NCI-H510A (cell line): ENCODE measurements around the gene CD6.

Experiments
- DNase-seq: peaks from one replicate; lab custom pipeline; 2025; lab: John Stamatoyannopoulos, UW

CD6 gene

DNA sequence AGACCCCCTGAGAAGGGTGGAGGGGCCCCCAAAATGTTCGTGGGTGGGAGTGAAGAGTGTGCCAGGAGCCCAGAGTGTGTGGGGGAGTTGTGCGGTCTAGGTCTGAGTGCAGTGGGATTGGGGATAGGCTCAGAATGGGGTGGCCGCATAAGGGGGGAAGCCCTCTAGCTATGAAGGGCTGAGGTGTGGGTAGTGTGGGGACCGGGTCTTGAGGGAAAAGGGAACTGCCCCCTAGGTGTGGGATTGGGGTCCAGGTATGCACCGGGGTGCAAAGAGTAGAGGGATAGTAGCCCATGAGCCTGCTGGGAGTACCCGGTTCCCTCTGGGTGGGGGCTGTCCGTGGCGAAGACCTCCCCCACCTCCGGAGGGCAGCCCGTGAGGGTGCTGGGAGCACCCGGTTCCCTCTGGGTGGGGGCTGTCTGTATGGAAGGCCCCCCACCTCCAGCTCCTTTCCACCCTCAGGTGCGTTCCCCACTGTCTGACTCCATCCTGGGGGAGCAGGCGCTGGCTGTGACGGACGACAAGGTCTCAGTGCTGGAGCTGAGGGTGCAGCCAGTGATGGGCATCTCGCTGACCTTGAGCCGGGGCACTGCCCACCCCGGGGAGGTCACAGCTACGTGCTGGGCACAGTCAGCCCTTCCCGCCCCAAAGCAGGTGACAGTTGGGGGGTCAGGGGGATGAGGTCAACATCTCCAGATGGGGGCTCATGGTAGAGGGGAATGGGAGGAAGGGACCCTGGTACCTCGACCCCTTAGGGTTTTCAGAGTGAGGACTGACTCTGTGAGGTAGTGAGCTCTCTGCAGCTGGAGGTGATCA is 36.5 kb upstream of the CD6 start:
- DNase-seq: no peak

DNA sequence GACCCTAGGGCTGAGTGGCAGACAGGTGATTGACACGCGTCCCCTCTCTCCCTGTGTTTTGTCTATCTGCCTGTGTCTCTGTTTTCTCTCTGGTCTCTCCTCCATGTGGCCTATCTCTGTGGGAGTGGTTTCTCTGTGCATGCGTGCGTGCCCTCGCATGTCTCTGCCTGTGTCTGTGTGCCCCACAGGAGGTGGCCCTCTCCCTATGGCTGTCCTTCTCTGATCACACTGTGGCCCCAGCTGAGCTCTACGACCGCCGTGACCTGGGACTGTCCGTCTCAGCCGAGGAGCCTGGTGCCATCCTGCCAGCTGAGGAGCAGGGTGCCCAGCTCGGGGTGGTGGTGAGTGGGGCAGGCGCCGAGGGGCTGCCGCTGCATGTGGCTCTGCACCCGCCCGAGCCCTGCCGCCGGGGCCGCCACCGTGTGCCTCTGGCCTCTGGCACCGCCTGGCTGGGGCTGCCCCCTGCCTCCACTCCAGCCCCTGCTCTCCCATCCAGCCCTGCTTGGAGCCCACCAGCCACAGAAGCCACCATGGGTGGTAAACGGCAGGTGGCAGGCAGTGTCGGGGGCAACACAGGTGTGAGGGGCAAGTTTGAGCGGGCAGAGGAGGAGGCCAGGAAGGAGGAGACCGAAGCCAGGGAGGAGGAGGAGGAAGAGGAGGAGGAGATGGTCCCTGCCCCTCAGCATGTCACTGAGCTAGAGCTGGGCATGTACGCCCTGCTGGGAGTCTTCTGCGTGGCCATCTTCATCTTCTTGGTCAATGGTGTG is 35.6 kb upstream of the CD6 start:
- no peak for DNase-seq

DNA sequence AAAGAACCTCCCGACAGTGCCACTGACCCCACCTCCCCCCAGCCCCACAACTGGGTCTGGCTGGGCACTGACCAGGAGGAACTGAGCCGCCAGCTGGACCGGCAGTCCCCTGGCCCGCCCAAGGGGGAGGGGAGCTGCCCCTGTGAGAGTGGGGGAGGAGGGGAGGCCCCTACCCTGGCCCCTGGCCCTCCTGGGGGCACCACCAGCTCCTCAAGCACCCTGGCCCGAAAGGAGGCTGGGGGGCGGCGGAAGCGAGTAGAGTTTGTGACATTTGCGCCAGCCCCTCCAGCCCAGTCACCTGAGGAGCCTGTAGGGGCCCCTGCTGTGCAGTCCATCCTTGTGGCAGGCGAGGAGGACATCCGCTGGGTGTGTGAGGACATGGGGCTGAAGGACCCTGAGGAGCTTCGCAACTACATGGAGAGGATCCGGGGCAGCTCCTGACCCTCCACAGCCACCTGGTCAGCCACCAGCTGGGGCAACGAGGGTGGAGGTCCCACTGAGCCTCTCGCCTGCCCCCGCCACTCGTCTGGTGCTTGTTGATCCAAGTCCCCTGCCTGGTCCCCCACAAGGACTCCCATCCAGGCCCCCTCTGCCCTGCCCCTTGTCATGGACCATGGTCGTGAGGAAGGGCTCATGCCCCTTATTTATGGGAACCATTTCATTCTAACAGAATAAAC is 34.9 kb upstream of the CD6 start:
- DNase-seq: no peak

DNA sequence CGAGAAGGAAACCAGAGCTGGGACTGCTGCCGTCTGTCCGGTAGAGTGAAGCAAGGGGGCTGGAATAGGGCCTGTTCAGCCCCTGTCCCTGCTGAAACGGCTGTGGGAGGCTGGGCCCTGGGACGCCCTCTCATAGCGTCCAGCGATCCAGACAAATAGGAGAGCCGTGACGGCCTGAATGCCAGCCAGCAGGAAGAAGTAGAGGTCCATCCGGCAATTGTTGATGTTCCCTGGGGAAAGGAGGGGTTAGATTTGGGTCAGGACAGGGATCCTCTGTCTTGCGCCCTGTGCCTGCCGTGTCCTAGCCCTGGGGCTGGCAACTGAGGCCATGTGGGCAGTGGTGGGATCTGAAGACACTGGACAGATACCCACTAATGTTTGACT is 34.3 kb upstream of the CD6 start:
- no peak for DNase-seq

- no peak for DNase-seq
Measured at GRCh38 chr11:60937811-60938210, 33.7 kb upstream of the CD6 start.

DNA sequence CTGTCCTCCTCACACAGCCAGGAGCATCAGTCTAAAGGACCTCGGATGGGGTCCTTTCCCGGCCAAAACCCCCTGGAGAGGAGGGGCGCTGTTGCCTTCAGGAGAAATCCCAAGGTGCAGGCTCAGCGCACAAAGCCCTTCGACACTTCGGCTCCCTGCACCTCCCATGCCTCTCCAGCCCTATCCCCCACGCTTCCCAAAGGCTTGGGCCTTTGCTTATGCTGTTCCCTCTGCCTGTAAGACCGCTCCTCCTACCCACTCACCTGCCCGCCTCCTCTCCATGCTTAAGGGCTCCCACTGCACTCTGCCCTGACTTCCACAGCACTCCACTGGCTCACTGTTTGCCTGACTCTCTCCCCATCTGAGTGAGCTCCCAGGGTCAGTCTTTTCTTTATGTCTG is 33.0 kb upstream of the CD6 start:
- no peak for DNase-seq

- no peak for DNase-seq
Measured at GRCh38 chr11:60939301-60939700, 32.2 kb upstream of the CD6 start.

- DNase-seq: no peak
Measured at GRCh38 chr11:60939855-60940254, 31.6 kb upstream of the CD6 start.

GRCh38 chr11:60941371-60942119 is 29.9 kb upstream of the CD6 start:
- DNase-seq: no peak

- no peak for DNase-seq
Measured at GRCh38 chr11:60942219-60942618, 29.3 kb upstream of the CD6 start.

- peak; percentile 81 for DNase-seq
Measured at GRCh38 chr11:60942970-60943565, 28.4 kb upstream of the CD6 start.

DNA sequence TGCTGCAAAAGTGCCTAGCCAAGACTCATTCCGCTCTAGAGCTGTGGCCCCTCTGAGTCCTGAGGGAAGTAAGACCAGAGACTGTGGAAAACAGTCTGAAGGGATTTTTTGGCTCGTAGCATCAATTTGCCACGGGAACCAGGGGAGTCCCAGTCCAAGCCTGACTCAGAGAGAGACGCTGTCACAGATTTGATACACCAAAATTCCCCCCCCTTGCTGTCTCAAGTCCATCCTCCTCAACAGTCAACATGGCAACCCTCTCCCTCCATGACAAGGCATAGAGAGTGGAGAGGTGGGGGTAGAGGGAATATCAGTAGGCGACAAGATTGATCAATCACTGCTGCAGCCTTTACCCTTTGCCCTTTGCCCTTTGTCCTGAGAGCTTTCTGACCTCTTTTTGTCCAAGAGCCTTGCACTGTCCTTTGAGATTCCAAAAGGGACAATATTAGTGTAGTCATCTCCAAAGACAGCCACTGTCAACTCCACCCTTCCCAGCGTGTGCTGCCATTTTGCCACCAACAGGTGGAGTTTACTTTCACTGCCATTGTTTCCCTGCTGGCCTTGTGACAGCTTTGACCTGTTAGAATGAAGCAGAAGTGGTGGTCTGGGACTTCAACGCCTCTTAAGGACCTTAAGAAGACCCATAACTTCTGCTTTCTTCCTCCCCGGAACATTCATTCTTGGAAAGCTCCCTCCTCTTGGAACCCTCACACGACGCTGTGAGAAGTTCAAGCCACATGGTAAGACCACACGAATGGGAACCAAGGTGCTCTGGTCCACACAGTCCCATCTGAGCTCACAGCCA is 26.8 kb upstream of the CD6 start:
- DNase-seq: no peak

- no peak for DNase-seq
Measured at GRCh38 chr11:60945295-60945667, 26.2 kb upstream of the CD6 start.

DNA sequence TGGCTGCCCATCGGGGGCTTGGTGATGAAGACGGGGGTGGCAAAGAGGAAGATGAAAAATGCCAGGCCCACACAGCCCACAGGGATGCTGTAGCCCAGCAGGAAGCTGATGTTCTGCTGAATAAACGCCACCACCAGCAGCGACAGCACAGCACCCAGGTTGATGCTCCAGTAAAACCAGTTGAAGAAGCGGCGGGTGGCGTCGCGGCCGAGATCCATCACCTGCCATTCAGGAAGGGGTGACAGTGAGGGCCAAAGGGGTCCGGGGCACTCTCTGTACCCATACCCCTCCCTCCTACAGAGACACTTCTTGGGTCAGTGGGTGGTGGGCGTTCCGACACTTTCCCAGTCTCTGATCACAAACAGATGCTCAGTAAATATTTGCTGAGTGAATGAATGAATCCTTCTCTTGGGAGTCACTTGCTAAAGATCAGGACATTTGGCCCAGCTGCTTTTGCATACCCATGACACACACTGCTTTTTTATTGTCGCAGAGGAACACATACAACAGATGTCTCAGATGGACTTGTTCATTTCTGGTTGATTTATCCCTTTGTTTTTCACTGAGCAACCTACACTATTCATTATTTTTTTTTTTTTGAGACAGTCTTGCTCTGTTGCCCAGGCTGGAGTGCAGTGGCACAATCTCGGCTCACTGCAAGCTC is 24.7 kb upstream of the CD6 start:
- DNase-seq: no peak

DNA sequence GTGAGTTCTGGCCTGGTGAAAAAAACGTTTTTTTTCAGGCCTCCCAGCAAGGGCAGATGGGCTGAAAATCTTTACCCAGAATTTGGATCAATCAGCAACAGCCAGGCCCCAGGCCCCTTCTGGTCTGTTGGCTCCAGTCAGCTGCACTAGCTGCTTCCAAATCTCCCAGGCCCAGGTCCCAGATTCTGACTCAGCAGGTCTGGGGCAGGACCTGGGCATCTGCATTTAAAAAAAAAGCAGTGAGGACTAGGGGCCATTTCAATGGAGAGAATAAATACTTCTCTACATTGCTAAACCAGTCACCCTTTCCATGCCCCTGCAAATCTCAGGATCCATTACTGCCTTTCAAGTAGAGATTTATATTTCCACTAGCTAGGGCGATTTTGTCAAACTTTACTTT is 23.8 kb upstream of the CD6 start:
- no peak for DNase-seq

DNA sequence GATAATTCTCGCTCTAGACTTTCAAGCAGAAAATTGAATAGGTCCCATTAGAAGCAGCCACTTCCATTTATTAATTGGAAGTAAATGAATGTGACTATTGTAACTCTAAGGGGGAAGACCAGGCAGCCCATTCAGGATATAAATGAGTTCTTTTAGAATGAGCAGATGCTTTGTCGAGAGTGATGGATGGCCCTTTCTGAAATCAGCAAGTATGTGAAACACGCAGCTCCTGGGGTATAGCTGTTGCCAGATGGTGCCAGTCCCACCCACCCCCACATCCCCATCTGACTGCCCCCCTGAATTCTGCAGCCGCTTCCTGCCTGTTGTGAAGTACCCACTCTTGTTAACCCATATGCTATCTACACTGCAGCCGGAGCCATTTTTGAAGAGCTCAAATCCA is 23.2 kb upstream of the CD6 start:
- no peak for DNase-seq

GRCh38 chr11:60950024-60950423 is 21.5 kb upstream of the CD6 start:
- no peak for DNase-seq

DNA sequence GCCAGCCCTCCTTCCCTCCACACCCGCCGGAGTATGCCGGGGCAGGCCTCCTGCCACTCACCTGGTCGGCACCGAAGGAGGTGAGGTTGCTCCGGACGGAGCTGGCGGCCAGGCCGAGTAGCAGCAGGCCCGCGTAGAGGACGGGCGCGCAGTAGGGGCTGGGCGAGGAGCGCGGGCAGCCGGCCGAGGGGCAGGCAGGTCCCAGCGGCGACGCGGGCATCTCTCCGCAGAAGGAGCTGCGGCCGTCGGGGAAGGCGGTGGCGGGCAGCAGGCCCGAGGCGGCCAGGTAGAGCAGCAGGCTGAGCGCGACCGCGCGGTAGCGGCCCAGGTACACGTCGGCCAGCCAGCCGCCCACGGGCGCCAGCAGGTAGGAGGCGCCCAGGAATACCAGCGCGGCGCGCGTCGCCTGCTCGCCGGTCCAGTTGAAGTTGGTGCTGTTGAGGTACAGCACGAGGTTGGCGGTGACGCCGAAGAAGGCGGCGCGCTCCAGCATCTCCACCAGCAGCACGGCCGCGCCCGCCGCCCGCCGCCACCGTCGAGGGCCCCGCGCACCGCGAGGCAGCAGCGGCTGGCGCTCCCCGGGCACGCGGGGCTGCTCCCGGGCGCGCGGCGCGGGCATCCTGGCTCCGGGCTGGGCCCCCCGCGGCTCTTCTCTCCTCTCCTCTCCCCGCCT is 20.4 kb upstream of the CD6 start:
- DNase-seq: no peak

DNA sequence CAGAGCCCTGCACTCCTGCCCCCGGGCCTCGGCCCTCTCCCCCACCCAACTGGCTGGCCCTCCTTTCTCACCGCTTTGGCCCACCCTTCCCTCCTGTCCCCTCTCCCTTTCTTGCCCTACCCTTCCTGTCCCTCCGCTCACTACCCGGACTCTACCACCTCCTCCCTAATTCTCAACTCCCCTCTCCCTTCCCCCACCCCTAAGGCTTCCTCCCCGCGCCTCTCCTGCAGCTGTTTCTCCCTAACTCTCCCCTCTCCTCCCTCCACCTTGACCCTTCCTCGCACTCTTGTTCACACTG is 19.9 kb upstream of the CD6 start:
- DNase-seq: no peak
